ENCODE data around the gene EPHA3. TPM values are rescaled to one million over a fixed set of nuclear protein-coding genes. Genes with fewer than 3 reads are reported as not detected.

EPHA3 gene
- total RNA-seq, 2 donors from 2014 or later: 1.7 to 2.4 TPM

DNA sequence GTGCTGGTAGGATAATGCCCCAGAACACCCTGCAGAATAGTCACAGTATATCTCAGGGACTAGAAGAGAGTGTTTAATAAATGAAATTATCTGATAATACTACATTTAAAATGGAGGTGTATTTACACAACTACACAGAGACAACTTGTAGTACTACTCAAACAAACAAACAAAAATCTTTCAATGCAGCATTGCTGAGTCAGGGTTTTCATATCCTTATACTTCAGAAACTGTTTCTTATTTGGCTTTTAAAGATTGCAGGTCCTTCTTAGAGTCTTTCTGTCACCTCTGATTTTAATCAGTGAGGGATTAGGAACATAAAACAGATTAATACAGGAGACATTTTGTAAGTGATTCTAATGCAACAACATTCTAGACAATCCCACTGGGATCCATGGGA lies 57.4 kb downstream of the EPHA3 start:
- Histone ChIP-seq H3K36me3 (no peaks in the 10 kb centered on the region), H3K27ac (no peak overlapping the region), H3K4me3 (no peak overlapping the region), H3K27me3 (no peaks in the 10 kb centered on the region), H3K4me1 (no peaks in the 10 kb centered on the region), H3K9me3 (no peaks in the 10 kb centered on the region), H3K9ac (ENCODE audit: low read depth in 2 of 2, low read length in 2 of 2) (no peak overlapping the region)
- TF ChIP-seq, protein P1, sequence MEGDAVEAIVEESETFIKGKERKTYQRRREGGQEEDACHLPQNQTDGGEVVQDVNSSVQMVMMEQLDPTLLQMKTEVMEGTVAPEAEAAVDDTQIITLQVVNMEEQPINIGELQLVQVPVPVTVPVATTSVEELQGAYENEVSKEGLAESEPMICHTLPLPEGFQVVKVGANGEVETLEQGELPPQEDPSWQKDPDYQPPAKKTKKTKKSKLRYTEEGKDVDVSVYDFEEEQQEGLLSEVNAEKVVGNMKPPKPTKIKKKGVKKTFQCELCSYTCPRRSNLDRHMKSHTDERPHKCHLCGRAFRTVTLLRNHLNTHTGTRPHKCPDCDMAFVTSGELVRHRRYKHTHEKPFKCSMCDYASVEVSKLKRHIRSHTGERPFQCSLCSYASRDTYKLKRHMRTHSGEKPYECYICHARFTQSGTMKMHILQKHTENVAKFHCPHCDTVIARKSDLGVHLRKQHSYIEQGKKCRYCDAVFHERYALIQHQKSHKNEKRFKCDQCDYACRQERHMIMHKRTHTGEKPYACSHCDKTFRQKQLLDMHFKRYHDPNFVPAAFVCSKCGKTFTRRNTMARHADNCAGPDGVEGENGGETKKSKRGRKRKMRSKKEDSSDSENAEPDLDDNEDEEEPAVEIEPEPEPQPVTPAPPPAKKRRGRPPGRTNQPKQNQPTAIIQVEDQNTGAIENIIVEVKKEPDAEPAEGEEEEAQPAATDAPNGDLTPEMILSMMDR (IDR thresholded peaks at IDR 0.05): no peak
- DNase-seq: no peak
- intact Hi-C loops (cut with DNase I): no loop called here

DNA sequence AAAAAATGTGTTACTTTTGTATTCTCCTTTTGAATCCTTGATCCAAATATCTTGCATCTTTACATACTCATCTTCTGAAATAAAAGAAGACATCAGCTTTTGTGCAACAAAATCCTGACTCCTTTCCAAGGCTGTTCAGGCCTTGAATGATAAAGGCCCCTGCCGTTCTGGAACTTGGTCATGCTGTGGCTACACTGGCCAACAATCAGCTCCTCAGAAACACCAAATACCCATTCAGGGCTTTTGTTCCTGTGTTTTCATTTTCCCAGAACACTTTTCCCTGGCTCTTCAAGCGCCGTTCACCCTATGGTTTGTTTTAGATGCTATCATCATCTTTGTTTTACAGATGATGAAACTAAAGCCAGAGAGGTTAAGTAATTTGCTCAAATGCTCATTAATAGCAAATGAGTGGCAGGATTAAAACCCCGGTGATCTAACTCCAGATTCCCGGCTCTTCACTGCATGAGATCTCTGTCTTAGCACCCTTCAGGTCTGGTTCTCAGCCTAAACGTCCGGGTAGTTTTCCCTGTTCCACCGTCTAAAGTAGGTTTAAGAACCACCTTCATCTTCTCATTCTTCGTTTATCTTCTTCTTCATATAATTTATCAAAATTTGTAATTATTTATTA lies 58.3 kb downstream of the EPHA3 start:
- no peak for DNase-seq
- no peaks in the 10 kb centered on the region for H3K4me1 ChIP-seq
- H3K4me3 ChIP-seq: no peak overlapping the region
- no peak overlapping the region for H3K9ac ChIP-seq (ENCODE audit: low read depth in 2 of 2, low read length in 2 of 2)
- no peaks in the 10 kb centered on the region for H3K27me3 ChIP-seq
- no peaks in the 10 kb centered on the region for H3K9me3 ChIP-seq
- intact Hi-C loops (cut with DNase I): no loop called here
- no peaks in the 10 kb centered on the region for H3K36me3 ChIP-seq
- TF ChIP-seq, protein P1 (IDR thresholded peaks at IDR 0.05): no peak
- H3K27ac ChIP-seq: no peak overlapping the region

DNA sequence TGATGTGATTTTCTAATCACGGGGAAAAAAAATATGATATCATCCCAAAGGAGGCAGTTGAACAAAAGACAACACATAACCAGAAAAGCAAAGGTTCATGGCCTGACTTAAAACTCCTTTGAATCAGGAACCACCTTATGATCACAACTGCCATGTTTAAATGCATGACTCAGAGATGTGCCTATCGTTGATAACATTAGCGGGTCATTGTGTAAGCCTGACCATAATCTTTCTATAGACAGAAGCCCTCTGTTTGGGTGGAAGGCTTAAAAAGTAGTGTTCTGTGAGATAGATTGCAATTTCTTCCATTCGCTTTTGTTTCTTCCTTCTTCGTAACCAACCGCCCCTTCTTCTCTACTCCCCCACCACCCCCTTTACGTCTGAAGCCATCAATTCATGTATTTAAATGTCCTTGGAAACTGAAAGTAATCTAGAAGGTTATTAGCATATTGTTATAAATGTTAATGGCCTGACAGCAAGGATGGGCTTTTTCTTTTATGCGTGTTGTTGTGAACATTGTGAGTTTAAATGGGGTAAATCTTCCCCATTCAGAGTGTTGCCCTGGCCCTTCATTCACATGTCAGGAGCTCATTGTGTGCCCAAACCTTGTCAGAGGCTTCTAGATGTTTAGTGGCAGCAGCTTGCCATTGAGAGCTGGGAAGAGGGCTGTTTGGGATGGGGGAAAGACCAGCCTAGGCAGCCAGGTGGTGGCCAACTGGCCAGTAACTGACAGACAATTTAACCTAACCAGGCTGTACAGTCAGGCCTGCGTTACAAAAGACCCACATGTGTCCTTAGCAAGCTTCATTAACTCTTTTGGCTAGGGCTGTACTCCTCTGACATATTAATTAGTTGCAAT lies 64.5 kb downstream of the EPHA3 start:
- TF ChIP-seq, protein P1 (IDR thresholded peaks at IDR 0.05): no peak
- Histone ChIP-seq H3K9me3 (no peaks in the 10 kb centered on the region), H3K4me1 (no peaks in the 10 kb centered on the region), H3K9ac (ENCODE audit: low read depth in 2 of 2, low read length in 2 of 2) (no peak overlapping the region), H3K27me3 (no peaks in the 10 kb centered on the region), H3K4me3 (no peak overlapping the region), H3K27ac (no peak overlapping the region), H3K36me3 (no peaks in the 10 kb centered on the region)
- no peak for DNase-seq
- intact Hi-C loops (cut with DNase I): no loop called here

DNA sequence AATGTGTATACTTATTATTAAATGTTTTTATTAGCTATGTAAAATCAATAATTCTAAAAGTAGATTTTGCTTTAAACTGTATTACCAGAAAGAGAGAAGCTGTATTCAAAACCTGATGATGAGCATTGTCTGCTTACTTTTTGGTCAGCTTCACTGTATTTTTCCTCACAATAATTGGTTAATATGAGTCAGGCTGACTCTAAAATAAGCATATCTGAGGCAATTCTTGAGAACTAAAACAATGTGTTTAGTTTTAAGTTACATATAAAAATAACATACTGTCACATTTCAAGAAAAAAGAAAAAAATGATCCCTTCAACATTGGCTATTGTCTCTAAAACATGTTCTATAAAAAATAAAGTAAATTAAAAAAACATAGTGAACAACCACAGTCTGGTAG lies 66.1 kb downstream of the EPHA3 start:
- no peak overlapping the region for H3K4me3 ChIP-seq
- no peaks in the 10 kb centered on the region for H3K27me3 ChIP-seq
- no peaks in the 10 kb centered on the region for H3K36me3 ChIP-seq
- intact Hi-C loops (cut with DNase I): no loop called here
- TF ChIP-seq, protein P1 (IDR thresholded peaks at IDR 0.05): no peak
- H3K9ac ChIP-seq (ENCODE audit: low read depth in 2 of 2, low read length in 2 of 2): no peak overlapping the region
- DNase-seq: no peak
- H3K4me1 ChIP-seq: no peaks in the 10 kb centered on the region
- no peak overlapping the region for H3K27ac ChIP-seq
- H3K9me3 ChIP-seq: no peaks in the 10 kb centered on the region

DNA sequence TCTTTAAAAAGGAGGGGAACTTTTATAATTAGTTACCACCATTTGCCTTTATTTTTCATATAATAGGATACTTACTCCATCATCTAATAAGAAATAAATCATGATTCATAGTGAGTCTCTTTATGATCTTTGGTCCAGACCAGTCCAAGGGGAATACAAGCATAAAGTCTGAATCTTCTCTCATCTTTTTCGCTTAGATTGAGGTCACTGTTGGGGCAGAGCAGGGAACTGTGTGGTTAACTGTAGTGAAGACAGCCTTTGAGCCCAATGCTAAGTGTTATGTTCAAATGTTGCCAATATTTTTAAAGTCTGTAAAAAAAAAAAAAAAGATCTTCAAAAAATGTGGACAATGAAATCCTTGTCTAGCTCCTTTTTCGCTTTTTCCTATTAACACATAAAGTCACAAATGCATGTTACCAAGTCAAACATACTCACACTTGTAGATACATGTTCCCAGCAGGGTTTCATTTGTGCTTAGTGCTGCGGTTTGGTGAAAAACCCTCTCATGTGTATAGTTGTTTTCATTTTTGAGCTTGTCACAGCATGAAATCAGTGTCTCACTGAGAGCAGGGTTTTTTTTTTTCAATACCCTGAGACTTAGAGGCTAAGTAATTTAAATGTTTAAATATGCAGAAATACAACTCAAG lies 72.1 kb downstream of the EPHA3 start:
- no peak overlapping the region for H3K27ac ChIP-seq
- TF ChIP-seq, protein P1 (IDR thresholded peaks at IDR 0.05): no peak
- no peak for DNase-seq
- H3K9me3 ChIP-seq: no peaks in the 10 kb centered on the region
- H3K27me3 ChIP-seq: no peaks in the 10 kb centered on the region
- no peaks in the 10 kb centered on the region for H3K36me3 ChIP-seq
- no peak overlapping the region for H3K4me3 ChIP-seq
- H3K9ac ChIP-seq (ENCODE audit: low read depth in 2 of 2, low read length in 2 of 2): no peak overlapping the region
- intact Hi-C loops (cut with DNase I): no loop called here
- no peaks in the 10 kb centered on the region for H3K4me1 ChIP-seq

Data from colonic mucosa (tissue), 4 donors.